Lower leg skin (tissue), 3 donors: ENCODE data around the gene METRN.

Experiments used
- POLR2A ChIP-seq, 2 donors: fragments of 450-650 bp; IDR thresholded peaks; one replicate each; pipeline ENCODE4 v1.6.1; 2016 to 2017; ENCODE audit warnings: antibody characterized with exemption in 2 of 2, mild to moderate bottlenecking in 1 of 2, moderate library complexity in 1 of 2
- TF ChIP-seq, protein P1 (sequence below), 3 donors: fragments of 450-650 bp; IDR thresholded peaks; one replicate each; pipeline ENCODE4 v1.5.1; 2016; ENCODE audit warnings: antibody characterized with exemption in 3 of 3, mild to moderate bottlenecking in 3 of 3, moderate library complexity in 2 of 3

DNA sequence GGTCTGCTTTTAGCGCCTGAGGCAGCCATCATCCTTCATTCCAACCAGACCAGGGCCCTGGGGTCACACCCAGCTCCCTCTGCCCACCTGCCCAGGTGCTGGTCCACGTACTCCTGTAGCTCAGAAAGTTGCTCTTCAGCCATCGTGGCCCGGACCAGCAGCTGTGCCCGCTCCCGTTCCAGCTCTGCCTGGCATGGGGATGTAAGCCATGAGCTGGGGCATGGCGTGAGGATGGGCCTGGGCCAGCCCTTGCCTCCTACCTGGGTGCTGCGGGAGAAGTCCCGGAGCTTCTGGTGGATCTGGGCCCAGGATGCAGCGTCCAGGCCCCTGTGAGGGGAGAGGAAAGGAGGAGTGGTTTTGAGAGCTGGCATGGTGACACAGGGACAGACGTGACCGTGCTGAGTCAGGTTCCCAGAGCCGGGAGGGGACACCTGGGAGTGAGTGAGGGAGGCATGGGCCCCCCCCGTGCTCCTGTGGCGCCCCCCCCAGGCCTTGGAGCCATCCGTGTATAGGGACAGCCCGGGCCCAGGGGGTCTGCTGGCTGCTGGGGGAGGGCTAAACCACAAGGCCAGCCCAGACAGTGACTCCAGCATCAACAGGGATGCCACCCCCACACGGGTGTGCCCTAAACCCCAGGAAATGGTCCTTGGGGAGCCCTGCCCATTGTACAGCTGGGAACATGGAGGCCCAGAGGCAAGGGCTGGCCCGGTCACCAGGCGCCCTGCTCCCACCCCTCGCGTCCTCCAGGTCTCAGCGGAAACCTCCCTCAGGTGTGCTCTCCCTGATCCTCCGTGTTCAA lies 8.1 kb downstream of the METRN start:
- TF ChIP-seq, protein P1, sequence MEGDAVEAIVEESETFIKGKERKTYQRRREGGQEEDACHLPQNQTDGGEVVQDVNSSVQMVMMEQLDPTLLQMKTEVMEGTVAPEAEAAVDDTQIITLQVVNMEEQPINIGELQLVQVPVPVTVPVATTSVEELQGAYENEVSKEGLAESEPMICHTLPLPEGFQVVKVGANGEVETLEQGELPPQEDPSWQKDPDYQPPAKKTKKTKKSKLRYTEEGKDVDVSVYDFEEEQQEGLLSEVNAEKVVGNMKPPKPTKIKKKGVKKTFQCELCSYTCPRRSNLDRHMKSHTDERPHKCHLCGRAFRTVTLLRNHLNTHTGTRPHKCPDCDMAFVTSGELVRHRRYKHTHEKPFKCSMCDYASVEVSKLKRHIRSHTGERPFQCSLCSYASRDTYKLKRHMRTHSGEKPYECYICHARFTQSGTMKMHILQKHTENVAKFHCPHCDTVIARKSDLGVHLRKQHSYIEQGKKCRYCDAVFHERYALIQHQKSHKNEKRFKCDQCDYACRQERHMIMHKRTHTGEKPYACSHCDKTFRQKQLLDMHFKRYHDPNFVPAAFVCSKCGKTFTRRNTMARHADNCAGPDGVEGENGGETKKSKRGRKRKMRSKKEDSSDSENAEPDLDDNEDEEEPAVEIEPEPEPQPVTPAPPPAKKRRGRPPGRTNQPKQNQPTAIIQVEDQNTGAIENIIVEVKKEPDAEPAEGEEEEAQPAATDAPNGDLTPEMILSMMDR (IDR thresholded peaks at IDR 0.05): no peak
- no peak for TF ChIP-seq POLR2A (IDR thresholded peaks at IDR 0.05)
